CD4-positive, alpha-beta memory T cell (primary cell): ENCODE results near the gene FNBP1. TPM values are rescaled to one million over a fixed set of nuclear protein-coding genes. Genes with fewer than 3 reads are reported as not detected.

Source experiments
- CTCF ChIA-PET: fragments of 350-600 bp; sonication (Branson Sonifier 250); formaldehyde crosslinking; loops from one replicate; lab custom pipeline; 2021; ENCODE audit warnings: inconsistent platforms; ENCODE audit not compliant: partially characterized antibody; lab: Charles Lee
- POLR2A ChIA-PET: fragments of 350-600 bp; sonication (Branson Sonifier 250); formaldehyde crosslinking; loops from one replicate; lab custom pipeline; 2021; ENCODE audit not compliant: partially characterized antibody; lab: Charles Lee
- DNase-seq, 5 donors: peaks; one replicate each; pipeline versions ENCODE4 v3.0.0 to v3.0.0-alpha.2; 2020 to 2022; ENCODE audit warnings: mixed read lengths in 1 of 5
- H3K27ac ChIP-seq: one replicate; pipeline ENCODE4 v1.7.0; 2013; ENCODE audit warnings: low read depth, low read length
- H3K27me3 ChIP-seq: 2 replicates; pipeline ENCODE4 v1.7.0; 2013; ENCODE audit warnings: mild to moderate bottlenecking, low read length, moderate library complexity; ENCODE audit not compliant: insufficient read depth
- H3K36me3 ChIP-seq: 2 replicates; pipeline ENCODE4 v1.7.0; 2013; ENCODE audit warnings: mild to moderate bottlenecking, low read length, moderate library complexity; ENCODE audit not compliant: insufficient read depth
- H3K4me1 ChIP-seq: 2 replicates; pipeline ENCODE4 v1.7.0; 2013; ENCODE audit warnings: mild to moderate bottlenecking, low read length, moderate library complexity; ENCODE audit not compliant: insufficient read depth
- H3K4me3 ChIP-seq, 2 donors: one replicate each; pipeline ENCODE4 v1.7.0; 2013; ENCODE audit warnings: low read length in 2 of 2, mild to moderate bottlenecking in 1 of 2
- H3K9me3 ChIP-seq, 2 donors: one replicate each; pipeline ENCODE4 v1.7.0; 2013; ENCODE audit warnings: low read length in 2 of 2, control low read depth in 1 of 2; ENCODE audit not compliant: control insufficient read depth in 1 of 2
- H3K27ac Mint-ChIP-seq, 7 donors: one replicate each; pipeline ENCODE4 v1.8.0; 2020 to 2021; ENCODE audit warnings: mixed read lengths in 7 of 7, mild to moderate bottlenecking in 6 of 7, inconsistent platforms in 3 of 7, moderate library complexity in 3 of 7
- H3K27me3 Mint-ChIP-seq, 2 donors: one replicate each; pipeline ENCODE4 v1.8.0; 2020 to 2021; ENCODE audit warnings: mixed read lengths in 2 of 2
- H3K36me3 Mint-ChIP-seq, 2 donors: one replicate each; pipeline ENCODE4 v1.8.0; 2020 to 2021; ENCODE audit warnings: mixed read lengths in 2 of 2, inconsistent platforms in 1 of 2, mild to moderate bottlenecking in 1 of 2
- H3K4me1 Mint-ChIP-seq, 4 donors: one replicate each; pipeline ENCODE4 v1.8.0; 2020 to 2021; ENCODE audit warnings: mixed read lengths in 4 of 4, mild to moderate bottlenecking in 1 of 4
- H3K4me3 Mint-ChIP-seq, 8 donors: one replicate each; pipeline ENCODE4 v1.8.0; 2020 to 2021; ENCODE audit warnings: mixed read lengths in 8 of 8, mild to moderate bottlenecking in 7 of 8, moderate library complexity in 6 of 8, inconsistent platforms in 3 of 8
- H3K9me3 Mint-ChIP-seq, 8 donors: one replicate each; pipeline ENCODE4 v1.8.0; 2020 to 2021; ENCODE audit warnings: mixed read lengths in 8 of 8, mild to moderate bottlenecking in 5 of 8, inconsistent platforms in 3 of 8, moderate library complexity in 1 of 8
- intact Hi-C: fragments of 100-400 bp; cut with micrococcal nuclease; formaldehyde crosslinking; loops from one replicate; pipeline ENCODE4 v1.15.1; 2023
- polyA plus RNA-seq, 2 donors: library from polyadenylated mRNA; unstranded; fragments of 300-500 nt; fragmentation: Illumina TruSeq; gene quantifications; one replicate each; pipeline ENCODE4 v1.2.3, GENCODE V29; 2021
- total RNA-seq, 2 experiments: library from RNA; stranded (reverse); gene quantifications; one replicate each; pipeline ENCODE4 v1.2.3, GENCODE V29; 2021

Gene FNBP1
- 100 to 1,000 TPM; 197 to 202 TPM for total RNA-seq
- 100 to 1,000 TPM; 143 to 165 TPM for polyA plus RNA-seq

- H3K4me1 Mint-ChIP-seq: peaks cover 32 to 69% (median 43%) of the 10 kb centered on the region in 4 donors
- H3K36me3 Mint-ChIP-seq: peaks cover 0 to 29% of the 10 kb centered on the region in 2 donors
- H3K27me3 Mint-ChIP-seq: no peaks in the 10 kb centered on the region
- Histone ChIP-seq H3K27me3 (no peaks in the 10 kb centered on the region), H3K4me3 (peak within 1 kb of the TSS; percentile 89), H3K27ac (peak within 1 kb of the TSS; percentile 95), H3K9me3 (no peaks in the 10 kb centered on the region), H3K4me1 (peaks cover 41% of the 10 kb centered on the region), H3K36me3 (no peaks in the 10 kb centered on the region)
- ChIA-PET CTCF (interaction anchor here (5.8 kb wide), 1 partner anchor 157 kb away, joined by 38 read pairs; no protein-coding TSS in a partner anchor), POLR2A (interaction anchor here (0.8 to 13.5 kb wide), 22 partner anchors 9 to 240 kb away, joined by 3 to 392 read pairs (median 8); partner anchors contain the start of genes C9orf78, GPR107, TOR1B and USP20)
- peak; percentile 82 to 88 (median 84) for DNase-seq
- peak within 1 kb of the TSS; percentile 96 to 99 (median 99) for H3K27ac Mint-ChIP-seq
- H3K9me3 Mint-ChIP-seq: peaks cover 0 to 2% (median 0%) of the 10 kb centered on the region in 8 donors
- intact Hi-C loops: loop anchor here (1.0 to 5.0 kb wide), 3 partner anchors 10 to 157 kb away; partner anchors contain the start of gene GPR107
- H3K4me3 Mint-ChIP-seq: peak within 1 kb of the TSS; percentile 98 to 100 (median 99)
Observed at GRCh38 chr9:130042885-130043653, at the start of gene FNBP1. Gene FNBP1, minus strand, starts transcription at chr9:130043189. Its CDS starts 214 bp downstream, at chr9:130042975.

GRCh38 chr9:130090915-130091314, 47.9 kb upstream of the FNBP1 start:
- H3K36me3 ChIP-seq: peaks cover 18% of the 10 kb centered on the region
- intact Hi-C loops: no loop called here
- Mint-ChIP-seq H3K27ac (no peak overlapping the region), H3K4me3 (no peak overlapping the region), H3K36me3 (peaks cover 45 to 48% of the 10 kb centered on the region in 2 donors), H3K9me3 (no peaks in the 10 kb centered on the region), H3K27me3 (no peaks in the 10 kb centered on the region), H3K4me1 (peaks cover 0 to 5% (median under 1%) of the 10 kb centered on the region in 4 donors)
- ChIA-PET CTCF (interaction anchor here (1.5 kb wide), 1 partner anchor 15 kb away, joined by 4 read pairs; no protein-coding TSS in a partner anchor), POLR2A (no interaction called here)
- DNase-seq: no peak
- H3K9me3 ChIP-seq: no peaks in the 10 kb centered on the region
- no peaks in the 10 kb centered on the region for H3K4me1 ChIP-seq
- no peak overlapping the region for H3K4me3 ChIP-seq
- no peak overlapping the region for H3K27ac ChIP-seq
- no peaks in the 10 kb centered on the region for H3K27me3 ChIP-seq

GRCh38 chr9:130089141-130089540, 46.2 kb upstream of the FNBP1 start:
- intact Hi-C loops: no loop called here
- H3K27ac ChIP-seq: no peak overlapping the region
- Mint-ChIP-seq H3K27me3 (no peaks in the 10 kb centered on the region), H3K4me1 (peaks cover 0 to 3% (median 0%) of the 10 kb centered on the region in 4 donors), H3K27ac (no peak overlapping the region), H3K36me3 (peaks cover 39 to 50% of the 10 kb centered on the region in 2 donors), H3K4me3 (no peak overlapping the region), H3K9me3 (no peaks in the 10 kb centered on the region)
- H3K27me3 ChIP-seq: no peaks in the 10 kb centered on the region
- CTCF ChIA-PET: interaction anchor here (1.6 kb wide), 1 partner anchor 351 kb away, joined by 4 read pairs; no protein-coding TSS in a partner anchor
- no peaks in the 10 kb centered on the region for H3K4me1 ChIP-seq
- DNase-seq: no peak
- POLR2A ChIA-PET: interaction anchor here (0.8 kb wide), 1 partner anchor 200 kb away, joined by 4 read pairs; no protein-coding TSS in a partner anchor
- H3K9me3 ChIP-seq: no peaks in the 10 kb centered on the region
- H3K36me3 ChIP-seq: peaks cover 18% of the 10 kb centered on the region
- no peak overlapping the region for H3K4me3 ChIP-seq

GRCh38 chr9:130088051-130088450, 45.1 kb upstream of the FNBP1 start:
- H3K9me3 Mint-ChIP-seq: no peaks in the 10 kb centered on the region
- ChIA-PET CTCF (interaction anchor here (1.6 kb wide), 1 partner anchor 350 kb away, joined by 4 read pairs; no protein-coding TSS in a partner anchor), POLR2A (no interaction called here)
- Histone ChIP-seq H3K27me3 (no peaks in the 10 kb centered on the region), H3K4me3 (no peak overlapping the region), H3K9me3 (no peaks in the 10 kb centered on the region), H3K36me3 (peaks cover 13% of the 10 kb centered on the region), H3K4me1 (no peaks in the 10 kb centered on the region), H3K27ac (no peak overlapping the region)
- intact Hi-C loops: no loop called here
- no peak for DNase-seq
- H3K4me1 Mint-ChIP-seq: peaks cover 0 to 3% (median 0%) of the 10 kb centered on the region in 4 donors
- no peaks in the 10 kb centered on the region for H3K27me3 Mint-ChIP-seq
- H3K27ac Mint-ChIP-seq: peak overlapping the region in 4 of 7 donors; percentile 12 to 49 (median 32)
- H3K36me3 Mint-ChIP-seq: peaks cover 37 to 53% of the 10 kb centered on the region in 2 donors
- no peak overlapping the region for H3K4me3 Mint-ChIP-seq

- POLR2A ChIA-PET: no interaction called here
- Mint-ChIP-seq H3K36me3 (peaks cover 34 to 51% of the 10 kb centered on the region in 2 donors), H3K9me3 (no peaks in the 10 kb centered on the region), H3K27ac (no peak overlapping the region), H3K4me3 (no peak overlapping the region), H3K27me3 (no peaks in the 10 kb centered on the region), H3K4me1 (peaks cover 0 to 4% (median 0%) of the 10 kb centered on the region in 4 donors)
- intact Hi-C loops: no loop called here
- H3K36me3 ChIP-seq: peaks cover 14% of the 10 kb centered on the region
- no peak overlapping the region for H3K4me3 ChIP-seq
- CTCF ChIA-PET: interaction anchor here (0.7 kb wide), 1 partner anchor 105 kb away, joined by 4 read pairs; no protein-coding TSS in a partner anchor
- no peak for DNase-seq
- no peaks in the 10 kb centered on the region for H3K27me3 ChIP-seq
- no peaks in the 10 kb centered on the region for H3K9me3 ChIP-seq
- H3K27ac ChIP-seq: no peak overlapping the region
- no peaks in the 10 kb centered on the region for H3K4me1 ChIP-seq
Observed at GRCh38 chr9:130084337-130084736, 41.3 kb upstream of the FNBP1 start.

GRCh38 chr9:130078547-130078946, 35.6 kb upstream of the FNBP1 start:
- no peaks in the 10 kb centered on the region for H3K9me3 ChIP-seq
- no peaks in the 10 kb centered on the region for H3K27me3 ChIP-seq
- intact Hi-C loops: no loop called here
- ChIA-PET CTCF (interaction anchor here (1.0 kb wide), 1 partner anchor 11 kb away, joined by 3 read pairs; no protein-coding TSS in a partner anchor), POLR2A (no interaction called here)
- no peaks in the 10 kb centered on the region for H3K4me1 ChIP-seq
- no peak overlapping the region for H3K27ac ChIP-seq
- Mint-ChIP-seq H3K36me3 (peaks cover 34 to 52% of the 10 kb centered on the region in 2 donors), H3K4me1 (peaks cover 5 to 13% (median 12%) of the 10 kb centered on the region in 4 donors), H3K27ac (peak overlapping the region in 2 of 7 donors; percentile 13 to 70), H3K27me3 (no peaks in the 10 kb centered on the region), H3K9me3 (no peaks in the 10 kb centered on the region), H3K4me3 (no peak overlapping the region)
- no peak for DNase-seq
- no peak overlapping the region for H3K4me3 ChIP-seq
- peaks cover 35% of the 10 kb centered on the region for H3K36me3 ChIP-seq

GRCh38 chr9:130073373-130073772, 30.4 kb upstream of the FNBP1 start:
- POLR2A ChIA-PET: no interaction called here

More at GRCh38 chr9:130073373-130073772, 30.4 kb upstream of the FNBP1 start:
- Histone ChIP-seq H3K4me1 (peaks cover 8% of the 10 kb centered on the region), H3K27ac (no peak overlapping the region), H3K36me3 (peaks cover 26% of the 10 kb centered on the region), H3K9me3 (no peaks in the 10 kb centered on the region), H3K27me3 (no peaks in the 10 kb centered on the region), H3K4me3 (no peak overlapping the region)
- peaks cover 22 to 27% (median 23%) of the 10 kb centered on the region in 4 donors for H3K4me1 Mint-ChIP-seq
- DNase-seq: no peak
- intact Hi-C loops: no loop called here
- no peaks in the 10 kb centered on the region for H3K9me3 Mint-ChIP-seq
- no peak overlapping the region for H3K27ac Mint-ChIP-seq
- no peak overlapping the region for H3K4me3 Mint-ChIP-seq
- CTCF ChIA-PET: no interaction called here
- H3K36me3 Mint-ChIP-seq: peaks cover 12 to 27% of the 10 kb centered on the region in 2 donors
- H3K27me3 Mint-ChIP-seq: no peaks in the 10 kb centered on the region
